HepG2 (cell line): Measurements from ENCODE around the gene ZKSCAN2. TPM values are rescaled to one million over a fixed set of nuclear protein-coding genes. Genes with fewer than 3 reads are reported as not detected.

Experiments used
- AKAP8 ChIP-seq: sonication (generic); formaldehyde crosslinking; IDR thresholded peaks from 2 replicates; pipeline ENCODE4 v1.5.1; 2020; ENCODE audit warnings: mild to moderate bottlenecking, missing genetic modification reagents
- ATAD3A ChIP-seq: sonication (generic); formaldehyde crosslinking; IDR thresholded peaks from 2 replicates; pipeline ENCODE4 v1.4.0; 2020; ENCODE audit warnings: missing genetic modification reagents
- CCAR2 ChIP-seq: fragments of 200-400 bp; formaldehyde crosslinking; optimal IDR thresholded peaks from 2 replicates; pipeline ENCODE3; 2018; ENCODE audit warnings: low read depth, mild to moderate bottlenecking, low read length, moderate library complexity
- EEA1 ChIP-seq: sonication (generic); formaldehyde crosslinking; IDR thresholded peaks from 2 replicates; pipeline ENCODE4 v1.5.1; 2020; ENCODE audit warnings: mild to moderate bottlenecking, missing genetic modification reagents, borderline replicate concordance
- FOXM1 ChIP-seq: sonication (generic); formaldehyde crosslinking; IDR thresholded peaks from 2 replicates; pipeline ENCODE4 v1.5.0; 2020; ENCODE audit warnings: missing genetic modification reagents
- HDAC2 ChIP-seq: sonication (generic); formaldehyde crosslinking; IDR thresholded peaks from 2 replicates; pipeline ENCODE4 v1.4.0; 2020; ENCODE audit warnings: missing genetic modification reagents
- KMT2B ChIP-seq: IDR thresholded peaks from 2 replicates; pipeline ENCODE4 v1.6.1; 2016; ENCODE audit warnings: missing genetic modification reagents, missing compliant biosample characterization
- MAFF ChIP-seq: IDR thresholded peaks from 2 replicates; pipeline ENCODE4 v1.6.1; 2011; ENCODE audit warnings: low read depth, low read length, improper control_type of control experiment
- MIER3 ChIP-seq: IDR thresholded peaks from 2 replicates; pipeline ENCODE4 v1.6.1; 2016; ENCODE audit warnings: missing compliant biosample characterization, borderline replicate concordance
- NFKBIZ ChIP-seq: IDR thresholded peaks from 2 replicates; pipeline ENCODE4 v1.6.1; 2018; ENCODE audit warnings: missing genetic modification reagents, missing compliant biosample characterization
- NR3C1 ChIP-seq: sonication (generic); formaldehyde crosslinking; IDR thresholded peaks from 2 replicates; pipeline ENCODE4 v1.4.0; 2020; ENCODE audit warnings: missing genetic modification reagents
- SAFB2 ChIP-seq: sonication (generic); formaldehyde crosslinking; IDR thresholded peaks from 2 replicates; pipeline ENCODE4 v1.5.1; 2020; ENCODE audit warnings: missing genetic modification reagents, low read depth, mild to moderate bottlenecking, borderline replicate concordance
- SRY ChIP-seq: sonication (generic); formaldehyde crosslinking; IDR thresholded peaks from 2 replicates; pipeline ENCODE4 v1.8.0; 2022; ENCODE audit warnings: mild to moderate bottlenecking, missing genetic modification reagents
- WIZ ChIP-seq: sonication (generic); formaldehyde crosslinking; IDR thresholded peaks from 2 replicates; pipeline ENCODE4 v1.5.1; 2020; ENCODE audit warnings: mild to moderate bottlenecking, missing genetic modification reagents
- ZFP37 ChIP-seq: sonication (generic); formaldehyde crosslinking; IDR thresholded peaks from 2 replicates; pipeline ENCODE4 v1.4.0; 2020; ENCODE audit warnings: missing genetic modification reagents, borderline replicate concordance
- ZNF274 ChIP-seq: sonication (generic); formaldehyde crosslinking; IDR thresholded peaks from 2 replicates; pipeline ENCODE4 v1.5.1; 2020; ENCODE audit warnings: mild to moderate bottlenecking, missing genetic modification reagents
- ZNF296 ChIP-seq: sonication (generic); formaldehyde crosslinking; conservative IDR thresholded peaks from 2 replicates; pipeline ENCODE4 v1.5.0; 2020; ENCODE audit warnings: mild to moderate bottlenecking, missing genetic modification reagents
- ZNF30 ChIP-seq: sonication (generic); formaldehyde crosslinking; IDR thresholded peaks from 2 replicates; pipeline ENCODE4 v1.5.0; 2020; ENCODE audit warnings: mild to moderate bottlenecking, missing genetic modification reagents
- ZNF605 ChIP-seq: sonication (generic); formaldehyde crosslinking; IDR thresholded peaks from 2 replicates; pipeline ENCODE4 v1.8.0; 2022; ENCODE audit warnings: mild to moderate bottlenecking, missing genetic modification reagents
- polyA plus RNA-seq, 8 experiments: library from polyadenylated mRNA; depleted of rRNA in 3 of 8; stranded (reverse) in 7 of 8; unstranded in 1 of 8; fragments of >200 nt; fragmentation: Illumina TruSeq in 4 of 8; extraction: Trizol in 4 of 8; gene quantifications; 2 replicates each; pipeline versions ENCODE4 v1.2.1 to v1.2.3, GENCODE V29; 2011 to 2016; ENCODE audit warnings: low read depth in 4 of 8, missing spikeins in 1 of 8, mixed read lengths in 1 of 8; ENCODE audit not compliant: insufficient read depth in 1 of 8
- total RNA-seq, 5 experiments: library from RNA; depleted of rRNA; stranded (reverse); fragments of >200 nt; fragmentation: Illumina TruSeq; extraction: Trizol; gene quantifications; 2 replicates each; pipeline ENCODE4 v1.2.3, GENCODE V29; 2016; ENCODE audit warnings: low read depth in 1 of 5
- TF ChIP-seq, protein P1 (sequence below): conservative IDR thresholded peaks from 2 replicates; pipeline ENCODE4 v1.6.1; 2018; ENCODE audit warnings: missing genetic modification reagents
- TF ChIP-seq, protein P2 (sequence below): IDR thresholded peaks from 2 replicates; pipeline ENCODE4 v1.6.1; 2016; ENCODE audit warnings: control low read depth
- TF ChIP-seq, protein P3 (sequence below): sonication (generic); formaldehyde crosslinking; IDR thresholded peaks from 2 replicates; pipeline ENCODE4 v1.4.0; 2020; ENCODE audit warnings: mild to moderate bottlenecking, missing genetic modification reagents, borderline replicate concordance
- TF ChIP-seq, protein P4 (sequence below): sonication (generic); formaldehyde crosslinking; IDR thresholded peaks from 2 replicates; pipeline ENCODE4 v1.4.0; 2020; ENCODE audit warnings: missing genetic modification reagents, borderline replicate concordance
- TF ChIP-seq, protein P5 (sequence below): sonication (generic); formaldehyde crosslinking; IDR thresholded peaks from 2 replicates; pipeline ENCODE4 v1.8.0; 2023; ENCODE audit warnings: mild to moderate bottlenecking, missing genetic modification reagents

The ZKSCAN2 gene
- total and polyA plus RNA-seq, 2 of the 13 experiments (the other 11 are each of a cell fraction or from before 2014, with no cell fraction given) = 4.2 to 11.1 TPM

GRCh38 chr16:25257470-25257955, at the start of gene ZKSCAN2 (continued):
- TF ChIP-seq ZNF30 (CRISPR knock-in tag) = no peak
- no peak for TF ChIP-seq ZNF605
- TF ChIP-seq SRY = 0 out of 2 replicates have a peak, but pooled peaks have one; percentile 18
- TF ChIP-seq, protein P1, sequence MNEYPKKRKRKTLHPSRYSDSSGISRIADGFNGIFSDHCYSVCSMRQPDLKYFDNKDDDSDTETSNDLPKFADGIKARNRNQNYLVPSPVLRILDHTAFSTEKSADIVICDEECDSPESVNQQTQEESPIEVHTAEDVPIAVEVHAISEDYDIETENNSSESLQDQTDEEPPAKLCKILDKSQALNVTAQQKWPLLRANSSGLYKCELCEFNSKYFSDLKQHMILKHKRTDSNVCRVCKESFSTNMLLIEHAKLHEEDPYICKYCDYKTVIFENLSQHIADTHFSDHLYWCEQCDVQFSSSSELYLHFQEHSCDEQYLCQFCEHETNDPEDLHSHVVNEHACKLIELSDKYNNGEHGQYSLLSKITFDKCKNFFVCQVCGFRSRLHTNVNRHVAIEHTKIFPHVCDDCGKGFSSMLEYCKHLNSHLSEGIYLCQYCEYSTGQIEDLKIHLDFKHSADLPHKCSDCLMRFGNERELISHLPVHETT (CRISPR knock-in tag) = peak; percentile 22; the same call in 1 of the 2 replicates
- no peak for TF ChIP-seq EEA1
- TF ChIP-seq MIER3 (CRISPR knock-in tag) = 0 out of 2 replicates have a peak, but pooled peaks have one; percentile 26
- no peak; the same call in 1 of the 2 replicates for TF ChIP-seq FOXM1 (CRISPR knock-in tag)
- 0 out of 2 replicates have a peak, but pooled peaks have one; percentile 8 for TF ChIP-seq AKAP8 (CRISPR knock-in tag)
- no peak for TF ChIP-seq ATAD3A (CRISPR knock-in tag)
- no peak for TF ChIP-seq CCAR2
- TF ChIP-seq SAFB2 (CRISPR knock-in tag) = peak; percentile 38
- no peak for TF ChIP-seq ZNF274 (CRISPR knock-in tag)
- 0 out of 2 replicates have a peak, but pooled peaks have one; percentile 32 for TF ChIP-seq NR3C1
- no peak for TF ChIP-seq WIZ
- TF ChIP-seq, protein P2, sequence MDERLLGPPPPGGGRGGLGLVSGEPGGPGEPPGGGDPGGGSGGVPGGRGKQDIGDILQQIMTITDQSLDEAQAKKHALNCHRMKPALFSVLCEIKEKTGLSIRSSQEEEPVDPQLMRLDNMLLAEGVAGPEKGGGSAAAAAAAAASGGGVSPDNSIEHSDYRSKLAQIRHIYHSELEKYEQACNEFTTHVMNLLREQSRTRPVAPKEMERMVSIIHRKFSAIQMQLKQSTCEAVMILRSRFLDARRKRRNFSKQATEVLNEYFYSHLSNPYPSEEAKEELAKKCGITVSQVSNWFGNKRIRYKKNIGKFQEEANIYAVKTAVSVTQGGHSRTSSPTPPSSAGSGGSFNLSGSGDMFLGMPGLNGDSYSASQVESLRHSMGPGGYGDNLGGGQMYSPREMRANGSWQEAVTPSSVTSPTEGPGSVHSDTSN (CRISPR knock-in tag) = no peak
- no peak for TF ChIP-seq KMT2B (CRISPR knock-in tag)
- no peak for TF ChIP-seq ZNF296 (CRISPR knock-in tag)
- TF ChIP-seq, protein P3, sequence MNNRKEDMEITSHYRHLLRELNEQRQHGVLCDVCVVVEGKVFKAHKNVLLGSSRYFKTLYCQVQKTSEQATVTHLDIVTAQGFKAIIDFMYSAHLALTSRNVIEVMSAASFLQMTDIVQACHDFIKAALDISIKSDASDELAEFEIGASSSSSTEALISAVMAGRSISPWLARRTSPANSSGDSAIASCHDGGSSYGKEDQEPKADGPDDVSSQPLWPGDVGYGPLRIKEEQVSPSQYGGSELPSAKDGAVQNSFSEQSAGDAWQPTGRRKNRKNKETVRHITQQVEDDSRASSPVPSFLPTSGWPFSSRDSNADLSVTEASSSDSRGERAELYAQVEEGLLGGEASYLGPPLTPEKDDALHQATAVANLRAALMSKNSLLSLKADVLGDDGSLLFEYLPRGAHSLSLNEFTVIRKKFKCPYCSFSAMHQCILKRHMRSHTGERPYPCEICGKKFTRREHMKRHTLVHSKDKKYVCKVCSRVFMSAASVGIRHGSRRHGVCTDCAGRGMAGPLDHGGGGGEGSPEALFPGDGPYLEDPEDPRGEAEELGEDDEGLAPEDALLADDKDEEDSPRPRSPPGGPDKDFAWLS = no peak; the same call in 1 of the 2 replicates
- TF ChIP-seq, protein P4, sequence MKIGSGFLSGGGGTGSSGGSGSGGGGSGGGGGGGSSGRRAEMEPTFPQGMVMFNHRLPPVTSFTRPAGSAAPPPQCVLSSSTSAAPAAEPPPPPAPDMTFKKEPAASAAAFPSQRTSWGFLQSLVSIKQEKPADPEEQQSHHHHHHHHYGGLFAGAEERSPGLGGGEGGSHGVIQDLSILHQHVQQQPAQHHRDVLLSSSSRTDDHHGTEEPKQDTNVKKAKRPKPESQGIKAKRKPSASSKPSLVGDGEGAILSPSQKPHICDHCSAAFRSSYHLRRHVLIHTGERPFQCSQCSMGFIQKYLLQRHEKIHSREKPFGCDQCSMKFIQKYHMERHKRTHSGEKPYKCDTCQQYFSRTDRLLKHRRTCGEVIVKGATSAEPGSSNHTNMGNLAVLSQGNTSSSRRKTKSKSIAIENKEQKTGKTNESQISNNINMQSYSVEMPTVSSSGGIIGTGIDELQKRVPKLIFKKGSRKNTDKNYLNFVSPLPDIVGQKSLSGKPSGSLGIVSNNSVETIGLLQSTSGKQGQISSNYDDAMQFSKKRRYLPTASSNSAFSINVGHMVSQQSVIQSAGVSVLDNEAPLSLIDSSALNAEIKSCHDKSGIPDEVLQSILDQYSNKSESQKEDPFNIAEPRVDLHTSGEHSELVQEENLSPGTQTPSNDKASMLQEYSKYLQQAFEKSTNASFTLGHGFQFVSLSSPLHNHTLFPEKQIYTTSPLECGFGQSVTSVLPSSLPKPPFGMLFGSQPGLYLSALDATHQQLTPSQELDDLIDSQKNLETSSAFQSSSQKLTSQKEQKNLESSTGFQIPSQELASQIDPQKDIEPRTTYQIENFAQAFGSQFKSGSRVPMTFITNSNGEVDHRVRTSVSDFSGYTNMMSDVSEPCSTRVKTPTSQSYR = 0 out of 2 replicates have a peak, but pooled peaks have one; percentile 79
- TF ChIP-seq ZFP37 (CRISPR knock-in tag) = 0 out of 2 replicates have a peak, but pooled peaks have one; percentile 29
- no peak for TF ChIP-seq MAFF
- no peak for TF ChIP-seq HDAC2 (CRISPR knock-in tag)
- TF ChIP-seq, protein P5, sequence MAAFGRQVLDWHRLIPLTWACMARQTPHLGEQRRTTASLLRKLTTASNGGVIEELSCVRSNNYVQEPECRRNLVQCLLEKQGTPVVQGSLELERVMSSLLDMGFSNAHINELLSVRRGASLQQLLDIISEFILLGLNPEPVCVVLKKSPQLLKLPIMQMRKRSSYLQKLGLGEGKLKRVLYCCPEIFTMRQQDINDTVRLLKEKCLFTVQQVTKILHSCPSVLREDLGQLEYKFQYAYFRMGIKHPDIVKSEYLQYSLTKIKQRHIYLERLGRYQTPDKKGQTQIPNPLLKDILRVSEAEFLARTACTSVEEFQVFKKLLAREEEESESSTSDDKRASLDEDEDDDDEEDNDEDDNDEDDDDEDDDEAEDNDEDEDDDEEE = no peak; the same call in none of the 2 replicates
- no peak; the same call in 1 of the 2 replicates for TF ChIP-seq NFKBIZ (CRISPR knock-in tag)
